OCI-LY1 (cell line): ENCODE data around the gene DMD.

Source experiments
- CTCF ChIP-seq: fragments of 200-600 bp; sonication (generic), shearing (Covaris generic); IDR thresholded peaks from 2 replicates; pipeline ENCODE4 v1.5.1; 2017; ENCODE audit warnings: mild to moderate bottlenecking, antibody characterized with exemption, low read length, moderate library complexity, mixed read lengths
- EZH2 ChIP-seq: fragments of 200-600 bp; sonication (generic), shearing (Covaris generic); IDR thresholded peaks from 2 replicates; pipeline ENCODE4 v1.8.0; 2017; ENCODE audit warnings: borderline replicate concordance, mixed run types, mild to moderate bottlenecking, antibody characterized with exemption, low read length, moderate library complexity, mixed read lengths

- no peak for TF ChIP-seq CTCF
- TF ChIP-seq EZH2: no peak
Measured at GRCh38 chrX:32871636-32872035, 339.7 kb downstream of the DMD start.
